Heart left ventricle (tissue), 13 donors: ENCODE results near the gene METTL2B.
"Not testable (repeated sequence)": the region's sequence is repeated elsewhere in the genome, so short reads cannot be mapped to it uniquely, and the experiment has no call there.

Experiments
- CTCF ChIP-seq, 12 donors: fragments of 200-600 bp; sonication (generic) in 4 of 12; IDR thresholded peaks; one replicate each; pipeline versions ENCODE4 v1.5.0 to v1.8.0; 2018 to 2022; ENCODE audit warnings: antibody characterized with exemption in 12 of 12, mild to moderate bottlenecking in 5 of 12
- POLR2A ChIP-seq, 2 donors: fragments of 450-650 bp; IDR thresholded peaks; one replicate each; pipeline ENCODE4 v1.6.1; 2017; ENCODE audit warnings: antibody characterized with exemption in 2 of 2, mild to moderate bottlenecking in 2 of 2, moderate library complexity in 2 of 2
- donor health status: ischemic (EF 13 %, LVEDD 7.1; RV severe dilation, severe dysfunction).
- donor health status: DM: no; HTN: yes; CAD: no.
- donor health status: DM: no; HTN: no; CAD: no.
- donor health status: ischemic (EF 25% LVEDD 6.9; RV normal size, moderate dysfunction).
- donor health status: ischemic (EF 25% LVEDD 5.7; RV mildly dilated, moderate dysfunction).
- donor health status: ischemic (EF 35%, LVEDD 5.7; RV mildly dilated, moderate dysfunction).
- donor health status: nonischemic (EF 11% LVEDD 7.7; RV severe dilation, severe dysfunction).
- donor health status: DM: yes; HTN: yes; CAD: no.
- donor health status: PGD.
- donor health status: ischemic (EF 29% LVEDD 5.4; RV normal size, mild dysfunction).
- donor health status: nonischemic (EF 23%, LVEDD 6.1; RV moderate dilation, normal function).

GRCh38 chr7:128525584-128525983, 49.0 kb downstream of the METTL2B start:
- TF ChIP-seq POLR2A, CTCF (IDR thresholded peaks at IDR 0.05): not testable (repeated sequence)
